ENCODE data around the gene AGBL3. TPM values are rescaled to one million over a fixed set of nuclear protein-coding genes. Genes with fewer than 3 reads are reported as not detected.

The AGBL3 gene
- total and polyA plus RNA-seq, 8 donors, result 2.7 to 15.3 (median 11.3) TPM

GRCh38 chr7:135160098-135160857 is 174.0 kb downstream of the AGBL3 start:
- H3K36me3 ChIP-seq, result peaks cover 0 to 22% of the 10 kb centered on the region in 2 donors
- ATAC-seq, result peak; percentile 41
- peaks cover 0 to 15% of the 10 kb centered on the region in 2 donors for H3K9me3 ChIP-seq
- no peak for DNase-seq
- TF ChIP-seq CTCF (IDR thresholded peaks at IDR 0.05), result no peak
- H3K27ac ChIP-seq, result peak overlapping the region; percentile 69 to 87
- no peaks in the 10 kb centered on the region for H3K27me3 ChIP-seq
- intact Hi-C loops (cut with DNase I), result loop anchor here in 1 of 2 donors (10.0 kb wide), 1 partner anchor 165 kb away; no protein-coding TSS in a partner anchor
- no peak overlapping the region for H3K4me3 ChIP-seq
- H3K4me1 ChIP-seq, result peaks cover 23 to 62% of the 10 kb centered on the region in 2 donors

GRCh38 chr7:135160858-135161653 is 174.7 kb downstream of the AGBL3 start:
- peak overlapping the region; percentile 69 to 87 for H3K27ac ChIP-seq
- no peaks in the 10 kb centered on the region for H3K27me3 ChIP-seq
- no peak for TF ChIP-seq CTCF (IDR thresholded peaks at IDR 0.05)
- ATAC-seq (peak; percentile 14), DNase-seq (no peak)
- H3K4me3 ChIP-seq, result no peak overlapping the region
- peaks cover 0 to 7% of the 10 kb centered on the region in 2 donors for H3K9me3 ChIP-seq
- intact Hi-C loops (cut with DNase I), result loop anchor here in 1 of 2 donors (10.0 kb wide), 1 partner anchor 166 kb away; no protein-coding TSS in a partner anchor
- peaks cover 23 to 70% of the 10 kb centered on the region in 2 donors for H3K4me1 ChIP-seq
- H3K36me3 ChIP-seq, result peaks cover 0 to 30% of the 10 kb centered on the region in 2 donors

- intact Hi-C loops (cut with DNase I), result loop anchor here in 1 of 2 donors (10.0 kb wide), 1 partner anchor 167 kb away; no protein-coding TSS in a partner anchor
- DNase-seq (no peak), ATAC-seq (no peak)
- Histone ChIP-seq H3K27me3 (no peaks in the 10 kb centered on the region), H3K4me1 (peaks cover 23 to 76% of the 10 kb centered on the region in 2 donors), H3K27ac (peak overlapping the region in 1 of 2 donors; percentile 87), H3K4me3 (no peak overlapping the region), H3K9me3 (peaks cover 0 to under 1% of the 10 kb centered on the region in 2 donors), H3K36me3 (peaks cover 0 to 36% of the 10 kb centered on the region in 2 donors)
- no peak for TF ChIP-seq CTCF (IDR thresholded peaks at IDR 0.05)
Measured at GRCh38 chr7:135161669-135162068, 175.4 kb downstream of the AGBL3 start.

GRCh38 chr7:135162382-135163001 is 176.2 kb downstream of the AGBL3 start:
- no peak for ATAC-seq
- H3K27ac ChIP-seq, result peak overlapping the region in 1 of 2 donors; percentile 87
- intact Hi-C loops (cut with DNase I), result loop anchor here in 1 of 2 donors (10.0 kb wide), 1 partner anchor 168 kb away; no protein-coding TSS in a partner anchor
- TF ChIP-seq CTCF (IDR thresholded peaks at IDR 0.05), result no peak
- no peak for DNase-seq
- peaks cover 26 to 84% of the 10 kb centered on the region in 2 donors for H3K4me1 ChIP-seq
- no peaks in the 10 kb centered on the region for H3K9me3 ChIP-seq
- H3K4me3 ChIP-seq, result no peak overlapping the region
- H3K27me3 ChIP-seq, result no peaks in the 10 kb centered on the region
- H3K36me3 ChIP-seq, result peaks cover 0 to 44% of the 10 kb centered on the region in 2 donors
